Measurements from ENCODE around the gene THEM4.
"Not testable (repeated sequence)": the region's sequence is repeated elsewhere in the genome, so short reads cannot be mapped to it uniquely, and the experiment has no call there.

THEM4 gene

GRCh38 chr1:151855933-151856332 is 53.4 kb downstream of the THEM4 start:
- no peak for DNase-seq

GRCh38 chr1:151855516-151855915 is 53.8 kb downstream of the THEM4 start:
- not testable (repeated sequence) for DNase-seq

- no peak for DNase-seq
These were observed 54.7 kb downstream of the THEM4 start for GRCh38 chr1:151854658-151855057.

GRCh38 chr1:151853411-151853943 is 55.8 kb downstream of the THEM4 start, which contains the start of gene THEM5:
Gene THEM5 (minus strand): TSS chr1:151853712. CDS start chr1:151853565, 147 bp downstream.
- no peak for DNase-seq

- DNase-seq: no peak
These were observed 56.6 kb downstream of the THEM4 start for GRCh38 chr1:151852733-151853132.

- DNase-seq: no peak
These were observed 57.4 kb downstream of the THEM4 start for GRCh38 chr1:151851886-151852285.

- DNase-seq: no peak
These were observed 59.4 kb downstream of the THEM4 start for GRCh38 chr1:151849871-151850270.

- no peak for DNase-seq
These were observed 60.2 kb downstream of the THEM4 start for GRCh38 chr1:151849126-151849525.

GRCh38 chr1:151847867-151848596 is 61.3 kb downstream of the THEM4 start:
- no peak for DNase-seq

- no peak for DNase-seq
These were observed 62.5 kb downstream of the THEM4 start for GRCh38 chr1:151846686-151847237.

- DNase-seq: no peak
These were observed 63.2 kb downstream of the THEM4 start for GRCh38 chr1:151846062-151846568.

GRCh38 chr1:151843398-151843797 is 65.9 kb downstream of the THEM4 start:
- DNase-seq: no peak

- DNase-seq: no peak
These were observed 68.2 kb downstream of the THEM4 start for GRCh38 chr1:151841141-151841540.

GRCh38 chr1:151840421-151840820 is 68.9 kb downstream of the THEM4 start:
- DNase-seq: peak; percentile 19

GRCh38 chr1:151839457-151840403 is 69.6 kb downstream of the THEM4 start, which contains the start of gene C2CD4D:
Gene C2CD4D (minus strand): TSS chr1:151839820. CDS start chr1:151838989, 831 bp downstream.
- DNase-seq: peak; percentile 85

- DNase-seq: no peak
These were observed 70.3 kb downstream of the THEM4 start for GRCh38 chr1:151839082-151839412.

GRCh38 chr1:151838222-151839081 is 70.9 kb downstream of the THEM4 start:
- DNase-seq: no peak

GRCh38 chr1:151837884-151838221 is 71.5 kb downstream of the THEM4 start:
- DNase-seq: no peak

- no peak for DNase-seq
These were observed 72.1 kb downstream of the THEM4 start for GRCh38 chr1:151837197-151837596.

GRCh38 chr1:151835596-151835995 is 73.7 kb downstream of the THEM4 start:
- no peak for DNase-seq

- no peak for DNase-seq
These were observed 75.1 kb downstream of the THEM4 start for GRCh38 chr1:151834239-151834638.

Data from DMS79 treated with DMSO at 0.1 percent for 48 hours (cell line).